ENCODE results near the gene TATDN2.
"Not testable (repeated sequence)": the region's sequence is repeated elsewhere in the genome, so short reads cannot be mapped to it uniquely, and the experiment has no call there.

The TATDN2 gene

DNA sequence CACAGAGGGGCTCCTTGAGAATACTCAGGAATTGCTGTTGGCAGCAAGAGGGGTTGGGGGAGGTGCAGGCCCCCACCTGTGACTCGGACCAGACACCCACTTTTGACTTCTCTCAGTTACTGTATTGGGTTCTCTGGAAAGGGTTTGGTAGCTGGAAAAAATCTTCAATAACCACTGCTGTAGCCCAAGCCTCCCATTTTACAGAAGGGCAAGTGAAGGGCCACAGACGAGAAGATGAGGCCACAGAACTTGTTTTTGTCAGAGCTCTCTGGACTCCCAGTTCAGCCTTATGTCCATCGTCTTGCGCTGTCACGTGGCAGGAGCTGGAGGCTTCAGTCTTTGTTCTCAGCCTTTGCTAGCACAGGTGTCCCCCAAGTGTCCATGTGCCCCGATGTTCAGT is 12.7 kb upstream of the TATDN2 start:
- no peak for DNase-seq

DNA sequence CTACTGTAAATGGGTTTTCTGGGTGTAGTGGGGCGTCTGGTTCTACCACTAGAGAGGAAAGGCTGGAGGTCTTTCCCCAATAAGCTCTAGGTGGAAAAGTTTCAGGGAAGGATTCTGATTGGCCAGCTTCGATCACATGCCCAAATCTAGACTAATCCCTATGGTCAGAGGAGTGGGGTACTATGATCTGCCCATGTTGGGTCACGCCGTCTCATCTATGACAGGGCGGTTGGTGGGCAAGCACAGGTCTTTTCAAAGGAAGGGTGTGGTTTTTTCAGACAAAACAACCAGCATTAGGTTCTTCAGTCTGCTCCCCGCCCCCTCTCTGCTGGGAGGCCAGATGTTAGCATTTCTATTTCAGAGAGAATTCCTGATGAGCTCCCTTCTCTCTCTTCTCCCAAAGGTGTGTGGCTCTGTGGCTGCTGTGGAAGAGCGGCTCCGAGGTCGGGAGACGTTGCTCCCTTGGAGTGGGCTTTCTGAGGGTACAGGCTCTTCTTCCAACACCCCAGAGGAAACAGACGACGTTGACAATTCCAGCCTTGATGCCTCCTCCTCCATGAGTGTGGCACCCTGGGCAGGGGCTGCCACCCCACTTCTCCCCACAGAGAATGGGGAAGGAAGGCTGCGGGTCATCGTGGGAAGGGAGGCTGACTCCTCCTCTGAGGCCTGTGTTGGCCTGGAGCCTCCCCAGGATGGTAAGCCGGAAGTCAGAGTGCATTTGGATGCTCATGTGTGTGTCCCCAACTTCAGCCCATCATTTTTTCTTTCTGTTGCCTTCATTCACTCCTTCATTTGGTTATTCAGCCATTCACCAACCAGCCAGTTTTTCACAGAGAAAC is 9.7 kb upstream of the TATDN2 start:
- no peak for DNase-seq

DNA sequence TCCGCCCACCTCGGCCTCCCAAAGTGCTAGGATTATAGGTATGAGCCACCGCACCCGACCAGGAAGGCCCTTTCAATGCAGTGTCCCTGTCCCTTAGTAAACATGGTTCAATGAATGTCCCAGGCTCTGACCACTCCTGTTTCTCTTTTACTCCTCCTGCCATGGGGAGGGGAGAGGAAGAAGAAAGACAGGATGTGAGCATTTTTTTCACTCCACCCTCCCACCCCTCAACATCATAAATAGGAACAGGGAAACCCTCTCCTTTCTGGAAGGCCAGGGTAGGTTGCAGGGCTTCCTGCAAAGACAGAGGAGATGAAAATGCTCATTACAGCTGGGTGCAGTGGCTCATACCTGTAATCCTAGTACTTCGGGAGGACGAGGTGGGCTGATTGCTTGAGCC is 7.5 kb upstream of the TATDN2 start:
- no peak for DNase-seq

GRCh38 chr3:10242182-10243065 is 5.8 kb upstream of the TATDN2 start:
- no peak for DNase-seq

GRCh38 chr3:10244009-10244408 is 4.2 kb upstream of the TATDN2 start:
- no peak for DNase-seq

DNA sequence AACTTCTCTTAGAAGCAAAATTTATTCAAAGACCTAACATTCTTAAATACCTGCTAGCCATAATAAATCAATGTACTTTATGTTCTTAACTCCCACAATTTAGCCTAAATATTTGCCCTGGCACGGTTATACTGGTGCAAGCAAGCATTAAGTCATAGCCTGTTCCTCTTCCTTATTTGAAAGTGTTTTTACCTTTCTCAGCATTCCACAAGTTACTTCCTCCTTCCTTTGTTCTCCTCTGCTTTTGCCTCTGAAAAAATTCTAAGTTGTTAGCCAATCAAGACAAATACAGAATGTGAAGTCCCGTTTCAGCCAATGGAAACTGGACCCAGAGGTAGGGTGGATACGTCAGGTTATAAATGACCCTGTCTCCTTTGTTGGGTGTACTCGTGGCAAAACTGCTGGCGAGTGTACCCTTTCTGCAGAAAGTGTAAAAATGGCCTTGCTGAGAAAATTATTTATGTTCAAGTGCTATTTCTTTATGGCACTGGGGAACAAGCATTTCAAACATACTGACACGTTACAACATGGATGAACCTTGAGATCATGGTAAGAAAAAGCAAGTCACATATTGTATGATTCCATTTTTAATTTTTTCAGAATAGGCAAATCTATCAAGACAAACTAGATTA is 3.1 kb upstream of the TATDN2 start:
- DNase-seq = no peak

GRCh38 chr3:10247679-10248183 is 528 bp upstream of the TATDN2 start:
- DNase-seq = no peak

DNA sequence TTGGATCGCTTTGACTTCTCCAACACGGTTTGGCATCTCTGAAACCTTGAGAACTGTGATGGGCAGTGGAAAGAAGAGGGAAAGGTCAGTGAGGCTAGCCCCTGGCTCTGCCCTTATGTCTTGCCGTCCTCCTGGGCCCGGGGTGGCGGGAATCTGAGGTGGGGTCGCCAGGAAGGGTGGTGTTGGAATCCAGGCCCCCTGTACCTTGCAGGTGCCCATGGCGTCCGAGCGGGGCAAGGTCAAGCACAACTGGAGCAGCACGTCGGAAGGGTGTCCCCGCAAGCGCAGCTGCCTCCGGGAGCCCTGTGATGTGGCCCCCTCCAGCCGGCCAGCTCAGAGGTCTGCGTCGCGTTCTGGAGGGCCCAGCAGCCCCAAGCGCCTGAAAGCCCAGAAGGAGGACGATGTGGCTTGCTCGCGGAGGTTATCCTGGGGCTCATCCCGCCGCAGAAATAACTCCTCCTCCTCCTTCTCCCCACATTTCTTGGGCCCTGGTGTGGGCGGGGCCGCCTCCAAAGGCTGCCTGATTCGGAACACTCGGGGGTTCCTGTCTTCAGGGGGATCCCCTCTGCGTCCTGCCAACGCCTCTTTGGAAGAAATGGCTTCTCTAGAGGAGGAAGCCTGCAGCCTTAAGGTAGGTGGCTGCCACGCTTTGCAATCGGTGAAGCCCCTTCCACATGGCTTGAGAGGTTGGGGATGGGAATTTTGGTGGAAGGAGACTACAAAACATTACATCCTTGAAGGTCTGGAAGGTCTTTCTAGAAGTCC is 907 bp downstream of the TATDN2 start:
- no peak for DNase-seq

DNA sequence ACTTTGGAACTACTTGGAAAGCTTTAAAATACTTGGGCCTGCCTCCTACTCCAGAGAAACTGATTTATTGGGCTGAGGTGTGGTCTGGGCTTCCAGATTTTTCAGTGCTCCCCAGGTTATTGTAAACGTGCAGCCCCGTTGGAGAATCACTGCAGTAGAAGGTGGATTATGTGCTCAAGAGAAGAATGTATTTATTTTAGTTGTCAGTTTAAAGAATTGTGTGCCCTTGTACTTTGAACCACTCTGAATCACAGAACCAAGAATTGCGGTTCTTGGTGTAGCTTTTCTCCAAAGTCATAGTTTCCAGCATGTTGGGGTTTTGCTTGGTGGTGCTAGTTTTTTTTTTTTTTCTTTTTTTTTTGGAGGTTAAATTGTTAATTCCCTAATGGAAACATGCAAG is 1.6 kb downstream of the TATDN2 start:
- DNase-seq = no peak

DNA sequence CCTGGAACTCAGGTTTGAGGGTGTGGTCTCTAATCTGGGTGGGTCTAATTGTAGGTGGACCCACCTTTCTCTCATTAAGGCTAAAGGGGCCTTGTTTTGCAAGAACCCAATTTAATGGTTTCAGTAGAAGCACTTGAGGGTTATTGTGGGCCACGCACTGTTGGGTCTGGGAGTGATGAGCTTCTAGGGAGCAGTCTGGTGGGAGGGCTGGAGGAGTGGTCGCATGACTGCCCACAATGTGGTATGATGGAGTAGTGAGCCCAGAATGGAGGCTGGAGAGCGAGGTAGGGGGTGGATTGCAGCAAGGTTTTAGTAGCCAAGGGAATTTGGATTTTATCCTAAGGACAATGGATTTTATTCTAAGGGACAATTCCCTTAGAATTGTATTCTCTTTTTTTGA is 2.7 kb downstream of the TATDN2 start:
- DNase-seq = no peak

GRCh38 chr3:10253731-10254130 is 5.5 kb downstream of the TATDN2 start:
- DNase-seq = no peak

GRCh38 chr3:10255835-10256234 is 7.6 kb downstream of the TATDN2 start:
- no peak for DNase-seq

- DNase-seq = no peak
Measured at GRCh38 chr3:10259036-10259435, 10.8 kb downstream of the TATDN2 start.

DNA sequence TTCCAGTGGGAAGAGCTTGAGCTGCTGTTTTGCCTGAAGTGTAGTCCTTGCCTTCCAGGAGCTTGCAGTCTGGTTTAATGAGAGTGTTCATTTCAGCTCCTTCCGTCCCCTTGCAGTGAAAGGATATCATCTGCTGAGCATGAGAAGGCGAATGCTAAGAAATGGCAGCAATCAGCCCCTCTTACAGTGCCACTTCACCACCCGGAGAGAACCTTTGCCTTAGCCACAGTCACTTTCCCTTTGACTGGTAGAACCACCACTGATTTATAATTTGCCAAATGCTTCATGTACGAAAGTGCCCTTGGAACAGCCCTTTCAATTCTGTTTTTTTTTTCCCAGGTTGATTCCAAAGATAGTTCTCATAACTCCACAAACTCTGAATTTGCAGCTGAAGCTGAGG is 11.5 kb downstream of the TATDN2 start:
- no peak for DNase-seq

- no peak for DNase-seq
Measured at GRCh38 chr3:10260211-10260701, 12.0 kb downstream of the TATDN2 start.

GRCh38 chr3:10262027-10262426 is 13.8 kb downstream of the TATDN2 start:
- DNase-seq = no peak

GRCh38 chr3:10263646-10264363 is 15.5 kb downstream of the TATDN2 start:
- DNase-seq = no peak

GRCh38 chr3:10265833-10266232 is 17.6 kb downstream of the TATDN2 start:
- DNase-seq = no peak

DNA sequence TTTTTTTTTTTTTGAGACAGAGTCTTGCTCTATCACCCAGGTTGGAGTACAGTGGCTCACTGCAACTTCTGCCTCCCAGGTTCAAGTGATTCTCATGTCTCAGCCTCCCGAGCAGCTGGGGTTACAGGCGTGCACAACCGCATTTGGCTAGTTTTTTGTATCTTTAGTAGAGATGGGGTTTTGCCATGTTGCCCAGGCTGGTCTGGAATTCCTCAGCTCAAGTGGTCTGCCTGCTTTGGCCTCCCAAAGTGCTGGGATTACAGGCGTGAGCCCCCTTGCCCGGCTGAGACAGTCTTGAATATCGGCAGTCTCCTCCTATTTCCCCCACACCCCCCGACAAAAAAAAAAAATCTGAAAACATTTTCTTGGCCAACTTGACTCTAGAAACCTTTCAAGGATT is 18.7 kb downstream of the TATDN2 start:
- DNase-seq = not testable (repeated sequence)

- DNase-seq = no peak
Measured at GRCh38 chr3:10268116-10268515, 19.9 kb downstream of the TATDN2 start.

GRCh38 chr3:10268930-10269329 is 20.7 kb downstream of the TATDN2 start:
- no peak for DNase-seq

GRCh38 chr3:10269443-10269842 is 21.2 kb downstream of the TATDN2 start:
- DNase-seq = no peak

All from NCI-H1694 treated with DMSO at 0.1 percent for 48 hours (cell line).